Epithelial cell of esophagus (primary cell): ENCODE measurements around the gene CCSER1.
"Not testable (repeated sequence)": the region's sequence is repeated elsewhere in the genome, so short reads cannot be mapped to it uniquely, and the experiment has no call there.

ENCODE experiments used
- DNase-seq: peaks from one replicate; pipeline ENCODE4 v3.0.0; 2010; ENCODE audit warnings: low read depth
- H3K4me3 ChIP-seq: 2 replicates; pipeline ENCODE4 v1.5.1; 2011; ENCODE audit warnings: mild to moderate bottlenecking, low read length, control low read depth
- CTCF ChIP-seq: IDR thresholded peaks from 2 replicates; pipeline ENCODE4 v1.5.1; 2011; ENCODE audit warnings: low read depth, mild to moderate bottlenecking, low read length, control low read depth, inconsistent platforms; ENCODE audit not compliant: insufficient read depth; ENCODE audit errors: missing control alignments

CCSER1 gene

DNA sequence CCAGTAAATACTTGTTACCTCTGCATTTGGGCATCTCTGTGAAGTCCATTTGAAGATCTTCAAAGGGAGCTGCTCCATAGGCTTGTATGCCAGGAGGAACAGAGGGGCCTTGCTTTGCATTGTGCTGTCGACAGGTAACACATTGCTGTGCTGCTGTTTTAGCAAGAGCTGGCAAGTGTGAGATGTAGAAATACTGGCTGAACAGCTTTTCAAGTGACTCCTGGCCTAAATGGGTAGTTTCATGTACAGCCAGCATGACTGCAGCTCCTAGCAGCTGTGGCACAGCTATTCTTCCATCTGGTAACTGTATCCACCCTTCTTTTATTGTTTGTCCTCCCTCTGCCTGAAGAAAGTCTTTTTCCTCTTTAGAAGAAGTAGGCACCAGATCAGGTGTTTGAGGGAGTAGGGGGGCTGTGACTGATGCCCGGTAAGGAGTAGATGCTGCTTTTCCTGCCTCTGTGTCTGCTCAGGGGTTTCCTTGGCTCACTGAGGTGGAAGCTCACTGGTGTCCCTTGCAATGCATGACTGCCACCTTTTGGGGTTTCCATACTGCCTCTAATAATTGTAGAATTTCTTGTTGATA, 965.3 kb downstream of the CCSER1 start:
- no peak overlapping the region for H3K4me3 ChIP-seq
- TF ChIP-seq CTCF, result no peak
- DNase-seq, result peak; percentile 85

DNA sequence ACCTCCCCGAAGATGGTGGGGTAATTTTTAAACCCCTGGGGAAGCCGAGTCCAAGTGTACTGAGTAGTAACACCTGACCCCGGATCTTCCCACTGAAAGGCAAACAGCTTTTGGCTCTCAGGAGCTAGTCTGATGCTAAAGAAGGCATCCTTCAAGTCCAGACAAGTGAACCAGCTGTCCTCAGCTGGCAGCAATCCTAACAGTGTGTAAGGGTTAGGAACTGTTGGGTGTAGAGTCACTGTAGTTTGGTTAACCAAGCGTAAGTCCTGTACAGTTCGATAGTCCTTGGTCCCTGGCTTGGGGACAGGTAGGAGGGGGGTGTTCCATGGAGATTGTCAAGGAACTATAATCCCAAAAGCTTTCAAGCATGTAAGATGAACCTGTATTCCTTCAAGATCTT, 967.0 kb downstream of the CCSER1 start:
- DNase-seq, result peak; percentile 56
- H3K4me3 ChIP-seq, result not testable (repeated sequence)

GRCh38 chr4:91099666-91100065, 972.5 kb downstream of the CCSER1 start:
- no peak overlapping the region for H3K4me3 ChIP-seq
- no peak for TF ChIP-seq CTCF
- DNase-seq, result no peak

DNA sequence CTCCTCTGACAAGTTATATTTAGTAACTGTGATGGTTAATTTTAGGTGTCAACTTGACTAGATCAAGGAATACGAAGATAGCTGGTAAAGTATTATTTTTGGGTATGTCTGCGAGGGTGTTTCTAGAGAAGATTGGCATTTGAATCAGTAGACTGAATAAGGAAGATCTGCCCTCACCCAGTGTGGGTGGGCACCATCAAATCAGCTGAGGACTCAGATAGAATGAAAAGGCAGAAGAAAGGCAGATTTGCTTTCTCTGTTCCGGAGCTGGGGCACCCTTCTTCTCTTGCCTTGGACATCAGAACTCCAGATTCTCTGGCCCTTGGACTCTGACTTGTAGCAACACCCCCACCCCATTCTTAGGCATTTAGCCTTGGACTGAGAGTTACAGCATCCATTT, 981.6 kb downstream of the CCSER1 start:
- no peak for DNase-seq
- TF ChIP-seq CTCF, result no peak
- H3K4me3 ChIP-seq, result no peak overlapping the region

DNA sequence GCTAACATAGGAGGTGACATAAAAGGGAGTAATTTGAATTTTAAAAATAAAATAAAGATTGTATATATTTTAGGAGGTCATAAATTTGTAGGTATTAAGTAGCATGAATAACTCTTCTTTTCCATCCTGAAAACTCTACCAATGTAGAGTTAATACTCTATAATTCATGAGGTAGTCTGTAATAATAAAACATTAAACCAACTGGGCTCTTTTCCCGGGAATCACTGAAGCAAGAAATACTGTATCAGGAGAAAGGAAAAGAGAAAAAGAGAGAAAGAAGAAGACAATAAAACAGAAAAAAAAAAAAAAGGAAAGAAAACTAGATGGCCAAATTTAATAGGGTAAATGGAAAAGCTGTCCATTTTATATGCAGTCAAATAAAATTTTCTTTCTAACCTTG, 984.4 kb downstream of the CCSER1 start:
- no peak for TF ChIP-seq CTCF
- no peak for DNase-seq
- H3K4me3 ChIP-seq, result no peak overlapping the region

GRCh38 chr4:91113130-91113706, 986.0 kb downstream of the CCSER1 start:
- H3K4me3 ChIP-seq, result no peak overlapping the region
- DNase-seq, result peak; percentile 61
- TF ChIP-seq CTCF, result peak; percentile 66

DNA sequence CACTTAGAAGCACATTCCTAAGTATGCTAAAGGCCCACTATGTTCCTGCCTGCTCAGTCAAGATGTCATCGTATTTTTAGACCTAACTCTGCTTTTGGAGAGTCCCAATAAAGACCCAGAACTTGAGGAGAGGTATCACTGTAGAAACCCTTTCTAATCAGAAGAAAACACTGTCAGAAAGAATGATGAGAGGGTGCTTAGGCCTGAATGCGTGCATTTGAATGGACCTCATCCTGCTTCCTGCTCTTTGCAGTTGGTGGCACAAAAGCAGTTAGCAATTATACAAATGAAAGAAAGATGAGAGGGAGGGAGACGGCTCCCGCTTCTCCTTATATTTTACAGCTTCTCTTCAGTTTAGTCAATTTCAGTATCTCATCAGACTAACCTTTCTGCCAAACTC, 987.2 kb downstream of the CCSER1 start:
- no peak for DNase-seq
- TF ChIP-seq CTCF, result no peak
- no peak overlapping the region for H3K4me3 ChIP-seq
